Embryonic facial prominence (tissue), 1 donor: ENCODE measurements around the gene SPPL3.
"Not testable (repeated sequence)": the region's sequence is repeated elsewhere in the genome, so short reads cannot be mapped to it uniquely, and the experiment has no call there.

Experiments used
- DNase-seq: peaks from one replicate; pipeline ENCODE4 v3.0.0-alpha.2; 2016; ENCODE audit errors: extremely low spot score

Gene SPPL3

GRCh38 chr12:120920178-120920577 is 16.0 kb upstream of the SPPL3 start:
- DNase-seq: no peak

GRCh38 chr12:120917748-120918147 is 13.6 kb upstream of the SPPL3 start:
- no peak for DNase-seq

- no peak for DNase-seq
Observed at GRCh38 chr12:120916561-120916960, 12.4 kb upstream of the SPPL3 start.

GRCh38 chr12:120914794-120915193 is 10.6 kb upstream of the SPPL3 start:
- no peak for DNase-seq

GRCh38 chr12:120909633-120910298 is 5.6 kb upstream of the SPPL3 start:
- DNase-seq: no peak

- DNase-seq: no peak
Observed at GRCh38 chr12:120905856-120906384, 1.8 kb upstream of the SPPL3 start.

GRCh38 chr12:120903412-120904196 is 554 bp downstream of the SPPL3 start:
- peak; percentile 23 for DNase-seq

- no peak for DNase-seq
Observed at GRCh38 chr12:120902846-120903411, 1.2 kb downstream of the SPPL3 start.

GRCh38 chr12:120901818-120902217 is 2.3 kb downstream of the SPPL3 start:
- no peak for DNase-seq

GRCh38 chr12:120901101-120901500 is 3.1 kb downstream of the SPPL3 start:
- DNase-seq: not testable (repeated sequence)

GRCh38 chr12:120895532-120895931 is 8.6 kb downstream of the SPPL3 start:
- DNase-seq: no peak

- DNase-seq: no peak
Observed at GRCh38 chr12:120892265-120892664, 11.9 kb downstream of the SPPL3 start.

- DNase-seq: no peak
Observed at GRCh38 chr12:120890963-120891362, 13.2 kb downstream of the SPPL3 start.

- DNase-seq: no peak
Observed at GRCh38 chr12:120887253-120888043, 16.7 kb downstream of the SPPL3 start.

GRCh38 chr12:120886199-120887018 is 17.7 kb downstream of the SPPL3 start:
- no peak for DNase-seq

- no peak for DNase-seq
Observed at GRCh38 chr12:120885521-120885920, 18.6 kb downstream of the SPPL3 start.

- DNase-seq: no peak
Observed at GRCh38 chr12:120884644-120885043, 19.5 kb downstream of the SPPL3 start.

- DNase-seq: no peak
Observed at GRCh38 chr12:120882055-120882555, 22.1 kb downstream of the SPPL3 start.

- no peak for DNase-seq
Observed at GRCh38 chr12:120879718-120880300, 24.3 kb downstream of the SPPL3 start.

- DNase-seq: no peak
Observed at GRCh38 chr12:120879102-120879501, 25.1 kb downstream of the SPPL3 start.
